GM12872 (cell line): ENCODE data around the gene MYO10.

ENCODE experiments used
- CTCF ChIP-seq: IDR thresholded peaks from 3 replicates; pipeline ENCODE4 v1.5.1; 2011; ENCODE audit warnings: low read depth, mild to moderate bottlenecking, low read length, moderate library complexity; ENCODE audit not compliant: insufficient read depth

MYO10 gene

GRCh38 chr5:16659536-16659935 lies 276.6 kb downstream of the MYO10 start:
- no peak for TF ChIP-seq CTCF

GRCh38 chr5:16656561-16657191 lies 279.4 kb downstream of the MYO10 start:
- no peak for TF ChIP-seq CTCF

- TF ChIP-seq CTCF, result no peak
Measured at GRCh38 chr5:16654647-16655334, 281.3 kb downstream of the MYO10 start.

GRCh38 chr5:16644301-16644889 lies 291.7 kb downstream of the MYO10 start:
- no peak for TF ChIP-seq CTCF

- no peak for TF ChIP-seq CTCF
Measured at GRCh38 chr5:16642867-16643266, 293.2 kb downstream of the MYO10 start.

DNA sequence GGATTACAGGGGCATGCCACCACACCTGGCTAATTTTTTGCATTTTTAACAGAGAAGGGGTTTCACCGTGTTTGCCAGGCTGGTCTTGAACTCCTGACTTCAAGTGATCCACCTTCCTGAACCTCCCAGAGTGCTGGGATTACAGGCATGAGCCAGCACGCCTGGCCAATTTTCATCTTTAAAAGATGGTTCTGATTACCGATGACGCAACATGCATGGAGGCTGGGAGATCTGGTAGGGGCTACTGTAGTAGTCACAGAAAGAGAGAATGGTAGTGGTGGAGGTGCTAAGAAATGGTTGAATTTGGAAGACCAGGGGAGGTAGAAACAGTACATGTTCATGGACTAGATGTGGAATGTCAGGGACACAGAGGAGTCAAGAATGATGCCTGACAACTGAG lies 296.9 kb downstream of the MYO10 start:
- no peak for TF ChIP-seq CTCF

DNA sequence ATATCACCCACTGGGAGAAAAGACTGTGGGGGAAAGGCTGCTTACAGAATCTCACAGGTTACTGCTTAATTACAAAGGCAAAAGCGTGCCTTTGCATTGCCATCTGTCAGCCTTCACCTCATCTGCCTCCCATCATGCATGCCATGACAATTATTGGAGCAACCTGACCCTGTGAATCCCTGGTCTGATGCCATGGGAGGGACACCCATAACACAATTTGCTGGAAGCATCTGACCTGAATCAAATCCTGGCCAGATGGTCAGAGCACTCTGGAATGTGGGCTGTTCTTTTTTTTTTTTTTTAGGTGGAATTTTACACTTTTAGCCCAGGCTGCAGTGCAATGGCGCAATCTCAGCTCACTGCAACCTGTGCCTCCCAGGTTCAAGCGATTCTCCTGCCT lies 307.7 kb downstream of the MYO10 start:
- no peak for TF ChIP-seq CTCF
